ENCODE measurements around the gene TMEM108.

Gene TMEM108

DNA sequence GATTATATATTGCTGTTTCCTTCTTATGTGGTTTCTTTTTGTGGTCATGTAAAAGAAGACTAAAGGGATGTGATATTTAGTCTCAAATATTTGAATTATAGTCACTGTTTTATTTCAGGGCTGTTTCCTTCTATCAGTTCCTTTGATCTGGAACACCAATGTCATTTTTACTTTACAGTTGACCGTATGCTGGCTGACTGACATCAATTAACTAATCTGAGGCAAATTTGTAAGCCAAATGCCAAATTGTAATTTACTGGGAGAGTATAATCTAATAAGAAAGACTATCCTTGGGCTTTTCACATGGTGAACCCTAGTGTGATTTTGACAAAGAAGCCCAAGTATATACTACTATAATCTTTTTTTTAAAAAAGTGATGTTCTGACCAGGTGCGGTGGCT lies 87.6 kb downstream of the TMEM108 start:
- Histone ChIP-seq H3K4me1 (ENCODE audit: control insufficient read depth, insufficient read depth, low read length) (no peaks in the 10 kb centered on the region), H3K27ac (ENCODE audit: extremely low read depth, low read depth, low read length) (no peak overlapping the region), H3K4me3 (ENCODE audit: low read depth, low read length) (no peak overlapping the region), H3K36me3 (ENCODE audit: control insufficient read depth in 2 of 2, insufficient read depth in 1 of 2, low read length in 2 of 2) (no peaks in the 10 kb centered on the region), H3K9me3 (ENCODE audit: control insufficient read depth, insufficient read depth, low read depth, low read length) (no peaks in the 10 kb centered on the region)
- ChIA-PET CTCF (no interaction called here), POLR2A (no interaction called here)
- TF ChIP-seq PBX3 (CRISPR knock-in tag; IDR thresholded peaks at IDR 0.05) = no peak
- TF ChIP-seq ZBTB8A (tag by site-specific recombination; IDR thresholded peaks at IDR 0.05) = no peak
- TF ChIP-seq SP7 (tag by site-specific recombination; IDR thresholded peaks at IDR 0.05) = no peak
- no peak for TF ChIP-seq ZNF19 (tag by site-specific recombination; IDR thresholded peaks at IDR 0.05; ENCODE audit: low read depth)

DNA sequence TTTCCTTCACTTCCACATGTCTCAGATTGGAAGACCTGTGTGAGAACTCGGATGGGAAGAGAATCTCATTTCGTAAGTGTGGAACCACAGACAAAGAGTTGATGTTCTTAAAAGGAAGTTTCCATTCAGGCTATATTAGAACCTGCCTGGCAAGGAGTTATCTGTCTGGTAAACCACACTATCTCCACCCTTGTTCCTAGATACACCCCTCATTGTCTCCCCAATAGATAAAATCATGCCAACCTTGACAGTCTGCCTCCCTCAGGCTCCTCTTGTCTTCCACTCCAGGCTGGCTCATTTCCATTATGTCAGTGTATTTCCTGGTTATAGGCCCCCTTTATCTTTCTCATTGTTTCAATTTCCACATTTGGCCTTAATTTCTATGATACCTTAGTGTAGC lies 89.2 kb downstream of the TMEM108 start:
- no peaks in the 10 kb centered on the region for H3K9me3 ChIP-seq (ENCODE audit: control insufficient read depth, insufficient read depth, low read depth, low read length)
- ChIA-PET POLR2A (no interaction called here), CTCF (no interaction called here)
- no peaks in the 10 kb centered on the region for H3K4me1 ChIP-seq (ENCODE audit: control insufficient read depth, insufficient read depth, low read length)
- TF ChIP-seq ZNF791 (tag by site-specific recombination; IDR thresholded peaks at IDR 0.05) = no peak
- TF ChIP-seq SCRT2 (tag by site-specific recombination; IDR thresholded peaks at IDR 0.05) = no peak
- no peak for TF ChIP-seq ZNF610 (tag by site-specific recombination; IDR thresholded peaks at IDR 0.05; ENCODE audit: borderline replicate concordance)
- no peak for TF ChIP-seq TCF7L2 (IDR thresholded peaks at IDR 0.05; ENCODE audit: borderline replicate concordance, low read depth, low read length)
- TF ChIP-seq ZBTB48 (tag by site-specific recombination; IDR thresholded peaks at IDR 0.05) = no peak
- no peak for TF ChIP-seq ZNF366 (tag by site-specific recombination; conservative IDR thresholded peaks at IDR 0.05)
- TF ChIP-seq GLIS2 (tag by site-specific recombination; IDR thresholded peaks at IDR 0.05) = no peak
- no peak for TF ChIP-seq SP2 (tag by site-specific recombination; IDR thresholded peaks at IDR 0.05)
- TF ChIP-seq ZNF341 (tag by site-specific recombination; IDR thresholded peaks at IDR 0.05; ENCODE audit: low read depth) = no peak
- no peak overlapping the region for H3K4me3 ChIP-seq (ENCODE audit: low read depth, low read length)
- H3K36me3 ChIP-seq (ENCODE audit: control insufficient read depth in 2 of 2, insufficient read depth in 1 of 2, low read length in 2 of 2) = no peaks in the 10 kb centered on the region
- H3K27ac ChIP-seq (ENCODE audit: extremely low read depth, low read depth, low read length) = no peak overlapping the region

DNA sequence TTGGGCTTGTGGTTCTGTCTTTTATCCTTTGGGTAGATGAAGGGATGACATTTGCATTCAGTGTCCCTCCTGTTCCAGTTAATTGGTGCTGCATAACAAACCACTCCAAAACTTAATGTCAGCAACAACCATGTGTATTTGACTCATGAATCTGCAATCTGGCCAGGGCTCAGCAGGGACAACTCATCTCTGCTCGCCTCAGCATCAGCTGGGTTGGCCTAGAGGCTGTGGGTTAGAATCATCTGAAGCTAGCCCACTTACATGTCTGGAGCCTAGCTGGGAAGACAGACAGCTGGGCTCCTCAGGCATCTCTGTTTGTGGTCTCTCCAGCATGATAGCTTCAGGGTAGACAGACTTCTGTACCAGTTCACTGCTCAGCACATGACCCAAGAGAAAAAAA lies 92.0 kb downstream of the TMEM108 start:
- ChIA-PET CTCF (no interaction called here), POLR2A (no interaction called here)
- Histone ChIP-seq H3K9me3 (ENCODE audit: control insufficient read depth, insufficient read depth, low read depth, low read length) (no peaks in the 10 kb centered on the region), H3K36me3 (ENCODE audit: control insufficient read depth in 2 of 2, insufficient read depth in 1 of 2, low read length in 2 of 2) (no peaks in the 10 kb centered on the region), H3K4me3 (ENCODE audit: low read depth, low read length) (no peak overlapping the region), H3K4me1 (ENCODE audit: control insufficient read depth, insufficient read depth, low read length) (no peaks in the 10 kb centered on the region), H3K27ac (ENCODE audit: extremely low read depth, low read depth, low read length) (no peak overlapping the region)
- TF ChIP-seq, protein P1, sequence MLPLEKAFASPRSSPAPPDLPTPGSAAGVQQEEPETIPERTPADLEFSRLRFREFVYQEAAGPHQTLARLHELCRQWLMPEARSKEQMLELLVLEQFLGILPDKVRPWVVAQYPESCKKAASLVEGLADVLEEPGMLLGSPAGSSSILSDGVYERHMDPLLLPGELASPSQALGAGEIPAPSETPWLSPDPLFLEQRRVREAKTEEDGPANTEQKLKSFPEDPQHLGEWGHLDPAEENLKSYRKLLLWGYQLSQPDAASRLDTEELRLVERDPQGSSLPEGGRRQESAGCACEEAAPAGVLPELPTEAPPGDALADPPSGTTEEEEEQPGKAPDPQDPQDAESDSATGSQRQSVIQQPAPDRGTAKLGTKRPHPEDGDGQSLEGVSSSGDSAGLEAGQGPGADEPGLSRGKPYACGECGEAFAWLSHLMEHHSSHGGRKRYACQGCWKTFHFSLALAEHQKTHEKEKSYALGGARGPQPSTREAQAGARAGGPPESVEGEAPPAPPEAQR (tag by site-specific recombination; IDR thresholded peaks at IDR 0.05) = no peak
- TF ChIP-seq ZNF544 (tag by site-specific recombination; IDR thresholded peaks at IDR 0.05) (no peak), ZNF148 (tag by site-specific recombination; IDR thresholded peaks at IDR 0.05; ENCODE audit: borderline replicate concordance) (no peak), ZNF324 (tag by site-specific recombination; IDR thresholded peaks at IDR 0.05) (no peak), ZNF560 (tag by site-specific recombination; IDR thresholded peaks at IDR 0.05; ENCODE audit: borderline replicate concordance) (no peak), ZNF561 (tag by site-specific recombination; IDR thresholded peaks at IDR 0.05; ENCODE audit: borderline replicate concordance) (no peak), ZNF549 (tag by site-specific recombination; IDR thresholded peaks at IDR 0.05) (no peak), GLIS1 (tag by site-specific recombination; IDR thresholded peaks at IDR 0.05) (no peak), ZNF555 (tag by site-specific recombination; conservative IDR thresholded peaks at IDR 0.05) (no peak), ZXDB (tag by site-specific recombination; IDR thresholded peaks at IDR 0.05) (no peak), ZNF248 (tag by site-specific recombination; IDR thresholded peaks at IDR 0.05) (no peak), BCL6B (tag by site-specific recombination; IDR thresholded peaks at IDR 0.05) (no peak), ZNF140 (tag by site-specific recombination; IDR thresholded peaks at IDR 0.05) (no peak), ZNF777 (tag by site-specific recombination; IDR thresholded peaks at IDR 0.05; ENCODE audit: borderline replicate concordance) (no peak)

Measured in HEK293 (cell line).